HG02759 (cell line): ENCODE data around the gene CRYBG1.
"Not testable (repeated sequence)": the region's sequence is repeated elsewhere in the genome, so short reads cannot be mapped to it uniquely, and the experiment has no call there.

Experiments
- ATAC-seq: cut with Tn5 transposase; IDR thresholded peaks from one replicate; pipeline ENCODE4 v1.9.1; 2021; ENCODE audit warnings: mild to moderate bottlenecking, moderate library complexity; ENCODE audit not compliant: unreplicated experiment

Gene CRYBG1

GRCh38 chr6:106581468-106581867 lies 221.0 kb downstream of the CRYBG1 start:
- ATAC-seq = no peak

- ATAC-seq = no peak
These were observed 226.4 kb downstream of the CRYBG1 start for GRCh38 chr6:106586815-106587415.

DNA sequence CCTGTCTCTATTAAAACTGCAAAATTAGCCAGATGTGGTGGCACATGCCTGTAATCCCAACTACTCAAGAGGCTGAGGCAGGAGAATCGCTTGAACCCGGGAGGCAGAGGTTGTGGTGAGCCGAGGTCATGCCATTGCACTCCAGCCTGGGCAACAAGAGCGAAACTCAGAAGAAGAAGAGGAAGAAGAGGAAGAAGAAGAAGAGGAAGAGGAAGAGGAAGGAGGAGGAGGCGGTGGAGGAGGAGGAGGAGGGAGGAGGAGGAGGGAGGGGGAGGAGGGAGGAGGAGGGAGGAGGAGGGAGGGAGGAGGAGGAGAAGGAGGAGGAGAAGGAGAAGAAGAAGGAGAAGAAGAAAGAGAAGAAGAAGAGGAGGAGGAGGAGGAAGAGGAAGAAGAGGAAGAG lies 228.4 kb downstream of the CRYBG1 start:
- ATAC-seq = not testable (repeated sequence)

DNA sequence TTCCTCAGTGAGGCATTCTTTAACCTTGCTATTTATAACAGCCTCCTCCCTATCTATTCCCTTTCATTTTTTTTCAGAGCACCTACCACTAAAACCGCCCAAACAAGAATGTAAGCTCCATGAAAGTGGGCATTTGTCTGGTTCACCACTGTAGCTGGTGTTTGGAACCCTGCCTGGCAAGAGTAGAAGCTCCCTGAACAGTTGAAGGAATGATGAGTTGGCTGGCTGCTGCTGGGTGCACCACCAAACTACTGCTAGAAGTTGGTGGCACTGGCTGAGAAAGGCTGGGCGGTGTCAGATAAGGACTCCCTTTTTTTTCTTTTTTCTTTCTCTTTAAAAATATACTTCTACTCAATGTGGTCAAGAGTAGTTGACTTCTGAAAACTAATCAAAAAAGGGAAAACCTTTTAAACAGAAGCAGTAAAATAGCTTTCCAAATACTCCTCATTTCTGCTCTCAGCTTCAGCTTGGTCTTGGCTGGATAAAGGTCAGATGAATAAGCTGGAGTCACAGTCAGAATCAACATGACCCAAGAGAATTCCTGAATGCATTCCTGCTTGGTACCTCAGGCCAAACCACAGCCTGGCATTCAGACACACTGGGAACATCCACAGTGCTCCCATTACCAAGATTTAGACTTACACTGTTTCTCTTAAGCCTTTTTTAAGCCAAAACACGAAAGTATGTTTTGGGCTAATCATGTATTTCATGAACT lies 230.8 kb downstream of the CRYBG1 start:
- no peak for ATAC-seq

GRCh38 chr6:106599440-106599839 lies 238.9 kb downstream of the CRYBG1 start:
- no peak for ATAC-seq

GRCh38 chr6:106600329-106600728 lies 239.8 kb downstream of the CRYBG1 start:
- no peak for ATAC-seq

DNA sequence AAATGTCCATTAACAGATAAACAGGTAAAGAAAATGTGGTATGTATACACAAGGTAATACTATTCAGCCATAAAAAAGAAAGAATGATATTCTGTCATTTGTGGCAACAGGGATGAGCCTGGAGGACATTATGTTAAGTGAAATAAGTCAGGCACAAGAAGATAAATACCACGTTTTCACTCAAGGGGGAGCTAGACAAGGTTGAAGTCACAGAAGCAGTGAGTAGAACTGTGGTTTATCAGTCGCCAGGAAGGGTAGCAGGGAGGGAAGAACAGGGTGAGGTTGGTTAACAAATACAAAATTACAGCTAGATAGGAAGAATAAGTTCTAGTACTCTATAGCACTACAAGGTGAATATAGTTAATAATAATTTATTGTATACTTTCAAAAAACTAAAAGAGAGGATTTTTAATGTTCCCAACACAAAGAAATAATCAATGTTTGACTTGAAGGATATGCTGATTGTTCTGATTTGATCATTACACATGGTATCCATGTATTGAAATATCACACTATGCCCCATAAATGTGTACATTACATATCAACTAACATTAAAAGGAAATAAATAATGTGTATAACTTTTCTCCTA lies 247.7 kb downstream of the CRYBG1 start:
- peak; percentile 80 for ATAC-seq

GRCh38 chr6:106609699-106610098 lies 249.2 kb downstream of the CRYBG1 start:
- no peak for ATAC-seq

GRCh38 chr6:106611030-106611429 lies 250.5 kb downstream of the CRYBG1 start:
- ATAC-seq = no peak

GRCh38 chr6:106612671-106613416 lies 252.3 kb downstream of the CRYBG1 start:
- no peak for ATAC-seq

DNA sequence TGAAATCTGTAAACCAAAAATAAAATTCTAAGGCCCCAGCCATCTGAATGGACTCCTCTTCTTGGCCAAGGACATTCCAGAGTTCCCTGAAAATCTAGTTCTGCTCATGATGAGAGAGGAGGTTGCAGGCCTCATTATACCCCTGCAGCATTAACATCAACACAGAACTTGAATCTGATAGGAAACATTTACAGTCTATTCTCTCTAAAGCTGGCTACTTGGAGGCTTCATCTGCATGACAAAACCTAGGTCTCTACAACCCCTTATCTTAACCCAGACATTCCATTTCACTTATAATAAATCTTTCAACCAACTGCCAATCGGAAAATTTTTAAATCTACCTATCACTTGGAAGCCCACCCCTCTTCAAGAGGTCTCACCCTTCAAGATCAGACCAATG lies 253.1 kb downstream of the CRYBG1 start:
- ATAC-seq = no peak

- ATAC-seq = no peak
These were observed 253.6 kb downstream of the CRYBG1 start for GRCh38 chr6:106614166-106614565.

DNA sequence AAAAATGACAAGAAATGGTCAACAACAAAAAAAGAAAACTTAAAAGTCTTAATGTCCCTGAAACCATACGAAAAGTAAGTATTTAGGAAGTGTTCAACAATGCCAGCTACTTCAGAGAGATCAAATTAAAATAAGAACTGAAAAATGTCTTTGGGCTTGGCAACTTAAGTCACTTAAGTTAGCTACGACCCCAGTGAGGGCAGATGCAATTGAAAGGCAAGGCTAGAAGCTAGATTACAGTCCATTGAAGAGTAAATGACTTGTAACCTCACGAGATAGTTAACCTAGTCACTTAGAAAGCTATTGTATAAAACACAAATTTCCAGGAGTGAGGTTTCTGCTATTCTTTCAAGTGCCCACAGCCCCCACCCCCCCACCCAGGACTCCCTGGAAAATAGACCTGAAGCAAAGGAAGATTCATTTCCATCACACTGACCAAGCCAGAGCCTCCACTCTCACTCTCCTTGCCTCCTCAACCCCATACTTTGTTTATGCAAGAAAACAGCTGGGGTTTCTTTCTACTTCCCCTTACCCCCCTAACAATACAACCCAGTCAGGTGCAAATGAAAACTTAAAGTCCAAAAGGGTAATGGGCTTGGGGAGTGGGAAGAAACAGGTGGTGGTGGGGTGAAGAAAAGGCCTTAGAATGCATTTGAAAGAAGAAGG lies 254.2 kb downstream of the CRYBG1 start:
- ATAC-seq = no peak

GRCh38 chr6:106617302-106617701 lies 256.8 kb downstream of the CRYBG1 start:
- ATAC-seq = peak; percentile 85

DNA sequence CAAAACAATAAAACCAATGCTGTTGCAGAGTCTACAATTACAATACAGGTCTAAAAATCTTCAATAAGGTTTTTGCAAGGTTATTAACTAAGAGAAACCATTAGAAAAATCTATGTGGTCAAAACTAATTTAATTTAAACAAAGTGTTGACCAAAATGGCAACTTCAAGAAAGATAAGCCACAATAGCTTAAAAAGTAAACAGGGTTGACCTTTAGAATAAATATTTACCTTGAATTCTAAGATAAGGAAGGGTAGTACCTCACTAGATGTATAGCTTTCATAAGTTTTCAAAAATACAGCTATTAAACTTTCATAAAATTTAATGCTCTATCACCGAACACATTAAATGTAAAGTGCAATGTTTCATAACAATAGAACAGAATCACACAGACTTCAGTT lies 257.3 kb downstream of the CRYBG1 start:
- no peak for ATAC-seq

GRCh38 chr6:106618324-106618723 lies 257.8 kb downstream of the CRYBG1 start:
- no peak for ATAC-seq

DNA sequence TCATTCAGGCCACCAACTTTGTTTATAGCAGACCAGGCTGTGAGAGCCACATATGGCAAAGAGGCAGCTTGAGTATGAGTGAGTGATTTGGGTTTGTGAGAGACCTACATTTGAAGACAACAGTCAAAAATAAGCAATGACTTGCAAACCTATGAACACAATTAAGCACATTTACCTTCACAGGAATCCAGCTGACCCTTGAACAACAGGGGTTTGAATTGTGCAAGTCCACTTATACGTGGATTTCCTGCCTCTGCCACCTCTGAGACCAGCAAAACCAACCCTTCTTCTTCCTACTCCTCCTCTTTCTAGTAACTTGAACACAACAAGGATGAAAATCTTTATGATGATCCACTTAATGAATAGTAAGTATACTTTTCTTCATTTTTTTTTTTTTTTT lies 258.7 kb downstream of the CRYBG1 start:
- no peak for ATAC-seq

- ATAC-seq = no peak
These were observed 260.6 kb downstream of the CRYBG1 start for GRCh38 chr6:106620931-106621672.
